PFSK-1 (cell line): Measurements from ENCODE around the gene PRDM16.

Source experiments
- FOXP2 ChIP-seq: optimal IDR thresholded peaks from 2 replicates; pipeline ENCODE3; 2011; ENCODE audit warnings: borderline replicate concordance, control low read depth, inconsistent platforms; ENCODE audit not compliant: insufficient read depth; ENCODE audit errors: extremely low read length, extremely low read depth
- POLR2AphosphoS5 ChIP-seq: IDR thresholded peaks from 2 replicates; pipeline ENCODE4 v1.6.1; 2012; ENCODE audit warnings: low read depth, mild to moderate bottlenecking, control low read depth, low read length, moderate library complexity
- SIN3A ChIP-seq: IDR thresholded peaks from 2 replicates; pipeline ENCODE4 v1.6.1; 2012; ENCODE audit warnings: mild to moderate bottlenecking, low read length, moderate library complexity, borderline replicate concordance; ENCODE audit not compliant: insufficient read depth
- TAF1 ChIP-seq: IDR thresholded peaks from 2 replicates; pipeline ENCODE4 v1.6.1; 2012; ENCODE audit warnings: low read length, control low read depth, borderline replicate concordance; ENCODE audit not compliant: insufficient read depth
- TF ChIP-seq, protein P1 (sequence below), 2 experiments: IDR thresholded peaks; 2 replicates each; pipeline versions ENCODE4 v1.6.1 to v1.8.0; 2011 to 2012; ENCODE audit warnings: low read depth in 2 of 2, low read length in 2 of 2, control low read depth in 1 of 2, inconsistent platforms in 1 of 2, mild to moderate bottlenecking in 1 of 2, moderate library complexity in 1 of 2; ENCODE audit not compliant: insufficient read depth in 1 of 2

DNA sequence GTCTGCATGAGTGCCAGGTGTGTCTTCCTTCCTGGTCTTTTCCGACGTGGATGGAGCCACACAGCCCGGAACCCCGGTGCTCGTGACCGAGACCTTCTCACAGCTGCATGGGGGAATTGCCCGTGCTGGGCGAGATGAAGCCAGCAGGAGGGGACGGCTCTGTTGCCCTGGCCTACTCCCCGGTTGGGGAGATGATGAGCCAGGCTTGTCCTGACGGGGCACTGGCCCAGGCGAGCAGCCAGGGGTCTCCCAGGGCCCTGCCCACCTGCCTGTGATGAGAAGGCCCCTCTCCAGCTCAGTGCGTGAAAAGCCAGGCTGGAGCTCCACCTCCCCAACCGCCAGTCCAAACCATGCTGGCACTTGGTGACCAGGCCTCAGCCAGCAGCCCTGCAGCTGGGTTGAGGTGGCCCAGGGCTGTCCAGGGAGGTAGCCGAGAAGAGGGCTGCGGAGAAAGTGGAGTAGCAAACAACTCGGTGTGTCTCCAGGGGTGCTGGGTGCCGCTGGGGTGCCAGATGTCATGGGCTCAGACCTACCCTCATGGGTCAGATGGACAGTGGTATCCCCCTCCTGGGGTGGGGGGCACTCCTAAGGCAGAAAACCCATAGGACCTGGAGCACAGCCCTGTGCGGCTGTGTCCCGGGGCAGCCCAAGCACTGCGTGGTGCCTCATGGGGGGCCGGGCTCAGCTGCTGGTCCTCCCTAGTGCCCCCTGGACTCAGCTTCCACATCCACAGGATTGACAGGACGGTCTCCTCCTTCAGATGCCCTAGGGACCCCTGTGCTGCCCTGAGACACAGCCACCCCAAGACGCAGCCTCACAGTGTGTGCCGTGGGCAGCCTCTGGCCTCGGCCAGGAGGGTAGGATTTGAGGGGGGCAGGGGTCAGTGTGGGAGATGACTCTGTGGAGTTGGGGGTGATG lies 26.1 kb downstream of the PRDM16 start:
- TF ChIP-seq FOXP2 (no peak), SIN3A (no peak), POLR2AphosphoS5 (no peak), TAF1 (no peak)
- TF ChIP-seq, protein P1, sequence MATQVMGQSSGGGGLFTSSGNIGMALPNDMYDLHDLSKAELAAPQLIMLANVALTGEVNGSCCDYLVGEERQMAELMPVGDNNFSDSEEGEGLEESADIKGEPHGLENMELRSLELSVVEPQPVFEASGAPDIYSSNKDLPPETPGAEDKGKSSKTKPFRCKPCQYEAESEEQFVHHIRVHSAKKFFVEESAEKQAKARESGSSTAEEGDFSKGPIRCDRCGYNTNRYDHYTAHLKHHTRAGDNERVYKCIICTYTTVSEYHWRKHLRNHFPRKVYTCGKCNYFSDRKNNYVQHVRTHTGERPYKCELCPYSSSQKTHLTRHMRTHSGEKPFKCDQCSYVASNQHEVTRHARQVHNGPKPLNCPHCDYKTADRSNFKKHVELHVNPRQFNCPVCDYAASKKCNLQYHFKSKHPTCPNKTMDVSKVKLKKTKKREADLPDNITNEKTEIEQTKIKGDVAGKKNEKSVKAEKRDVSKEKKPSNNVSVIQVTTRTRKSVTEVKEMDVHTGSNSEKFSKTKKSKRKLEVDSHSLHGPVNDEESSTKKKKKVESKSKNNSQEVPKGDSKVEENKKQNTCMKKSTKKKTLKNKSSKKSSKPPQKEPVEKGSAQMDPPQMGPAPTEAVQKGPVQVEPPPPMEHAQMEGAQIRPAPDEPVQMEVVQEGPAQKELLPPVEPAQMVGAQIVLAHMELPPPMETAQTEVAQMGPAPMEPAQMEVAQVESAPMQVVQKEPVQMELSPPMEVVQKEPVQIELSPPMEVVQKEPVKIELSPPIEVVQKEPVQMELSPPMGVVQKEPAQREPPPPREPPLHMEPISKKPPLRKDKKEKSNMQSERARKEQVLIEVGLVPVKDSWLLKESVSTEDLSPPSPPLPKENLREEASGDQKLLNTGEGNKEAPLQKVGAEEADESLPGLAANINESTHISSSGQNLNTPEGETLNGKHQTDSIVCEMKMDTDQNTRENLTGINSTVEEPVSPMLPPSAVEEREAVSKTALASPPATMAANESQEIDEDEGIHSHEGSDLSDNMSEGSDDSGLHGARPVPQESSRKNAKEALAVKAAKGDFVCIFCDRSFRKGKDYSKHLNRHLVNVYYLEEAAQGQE (IDR thresholded peaks at IDR 0.05; ENCODE audit: insufficient read depth in 1 of 2, low read depth in 2 of 2, low read length in 2 of 2): no peak
